GM12801 (cell line): ENCODE results near the gene ZNF575.

Experiments
- CTCF ChIP-seq: IDR thresholded peaks from one replicate; pipeline ENCODE4 v1.5.1; 2011; ENCODE audit warnings: control low read depth; ENCODE audit not compliant: insufficient read length; ENCODE audit errors: extremely low read depth

The ZNF575 gene

DNA sequence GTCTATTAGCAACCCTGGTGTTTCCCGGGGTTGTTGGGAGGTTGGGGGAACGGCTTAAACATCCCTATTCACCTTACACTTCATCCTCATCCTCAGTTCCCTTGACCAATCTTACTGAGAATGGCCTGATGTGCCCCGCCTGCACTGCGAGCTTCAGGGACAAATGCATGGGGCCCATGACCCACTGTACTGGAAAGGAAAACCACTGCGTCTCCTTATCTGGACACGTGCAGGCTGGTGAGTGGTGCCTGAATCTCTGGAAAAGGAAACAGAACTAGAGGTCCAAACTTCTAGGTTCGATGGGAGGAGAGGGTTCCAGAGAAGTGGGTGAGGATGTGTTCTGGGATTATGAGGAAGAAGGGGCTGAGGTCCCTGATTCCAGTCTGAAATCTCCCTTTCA, 48.5 kb downstream of the ZNF575 start:
- TF ChIP-seq CTCF, result no peak

DNA sequence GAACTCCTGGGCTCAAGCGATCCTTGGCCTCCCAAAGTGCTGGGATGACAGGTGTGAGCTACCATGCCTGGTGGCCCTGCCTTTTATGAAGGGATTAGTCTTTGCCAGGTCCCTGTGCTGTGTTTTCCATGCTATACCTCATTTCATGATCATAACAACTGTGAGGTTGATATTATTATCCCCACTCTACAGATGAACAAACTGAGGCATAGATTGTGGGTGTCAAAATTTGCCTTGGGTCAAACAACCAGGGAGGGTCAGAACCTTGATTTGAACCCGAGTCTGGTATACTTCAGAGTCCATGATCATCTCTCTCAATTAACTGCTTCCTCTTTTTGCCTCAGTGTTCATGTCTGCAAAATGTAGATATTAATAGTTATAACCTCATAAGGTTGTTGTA, 49.5 kb downstream of the ZNF575 start:
- TF ChIP-seq CTCF, result no peak

GRCh38 chr19:43584484-43584883, 51.5 kb downstream of the ZNF575 start:
- TF ChIP-seq CTCF, result no peak
